PC-3 (cell line): ENCODE data around the gene SLC24A3.

Experiments
- EZH2 ChIP-seq: fragments of 300-600 bp; sonication (generic); IDR thresholded peaks from one replicate; pipeline ENCODE4 v1.6.1; 2017; ENCODE audit warnings: antibody characterized with exemption, mild to moderate bottlenecking, low read length; ENCODE audit not compliant: unreplicated experiment
- EZH2phosphoT487 ChIP-seq: fragments of 300-600 bp; sonication (generic); IDR thresholded peaks from 2 replicates; pipeline ENCODE4 v1.6.1; 2018; ENCODE audit warnings: mild to moderate bottlenecking, antibody characterized with exemption, low read length, borderline replicate concordance
- TF ChIP-seq, protein P1 (sequence below): fragments of 300-600 bp; sonication (generic); conservative IDR thresholded peaks from 2 replicates; pipeline ENCODE4 v1.5.1; 2017; ENCODE audit warnings: antibody characterized with exemption, low read depth, mild to moderate bottlenecking, low read length

DNA sequence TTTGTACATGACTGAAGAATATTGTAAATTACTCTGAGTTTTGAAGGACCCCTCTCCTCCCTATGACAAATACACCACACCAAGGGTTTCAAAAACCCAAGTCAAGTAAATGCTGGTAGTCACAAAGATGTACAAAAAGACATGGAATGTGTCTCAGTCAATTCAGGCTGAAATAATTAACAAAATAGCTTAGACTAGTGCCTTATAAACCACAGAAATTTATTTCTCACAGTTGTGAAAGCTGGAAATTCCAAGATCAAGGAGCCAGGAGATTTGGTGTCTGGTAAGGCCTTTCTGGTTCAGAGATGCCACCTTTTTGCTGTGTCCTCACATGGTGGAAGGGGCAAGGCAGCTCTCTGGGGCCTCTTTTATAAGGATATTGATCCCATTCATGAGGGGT, 343.3 kb downstream of the SLC24A3 start:
- TF ChIP-seq, protein P1, sequence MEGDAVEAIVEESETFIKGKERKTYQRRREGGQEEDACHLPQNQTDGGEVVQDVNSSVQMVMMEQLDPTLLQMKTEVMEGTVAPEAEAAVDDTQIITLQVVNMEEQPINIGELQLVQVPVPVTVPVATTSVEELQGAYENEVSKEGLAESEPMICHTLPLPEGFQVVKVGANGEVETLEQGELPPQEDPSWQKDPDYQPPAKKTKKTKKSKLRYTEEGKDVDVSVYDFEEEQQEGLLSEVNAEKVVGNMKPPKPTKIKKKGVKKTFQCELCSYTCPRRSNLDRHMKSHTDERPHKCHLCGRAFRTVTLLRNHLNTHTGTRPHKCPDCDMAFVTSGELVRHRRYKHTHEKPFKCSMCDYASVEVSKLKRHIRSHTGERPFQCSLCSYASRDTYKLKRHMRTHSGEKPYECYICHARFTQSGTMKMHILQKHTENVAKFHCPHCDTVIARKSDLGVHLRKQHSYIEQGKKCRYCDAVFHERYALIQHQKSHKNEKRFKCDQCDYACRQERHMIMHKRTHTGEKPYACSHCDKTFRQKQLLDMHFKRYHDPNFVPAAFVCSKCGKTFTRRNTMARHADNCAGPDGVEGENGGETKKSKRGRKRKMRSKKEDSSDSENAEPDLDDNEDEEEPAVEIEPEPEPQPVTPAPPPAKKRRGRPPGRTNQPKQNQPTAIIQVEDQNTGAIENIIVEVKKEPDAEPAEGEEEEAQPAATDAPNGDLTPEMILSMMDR: no peak
- TF ChIP-seq EZH2 (no peak), EZH2phosphoT487 (no peak)
